ENCODE measurements around the gene SNX12. TPM values are rescaled to one million over a fixed set of nuclear protein-coding genes. Genes with fewer than 3 reads are reported as not detected.
"Not testable (repeated sequence)": the region's sequence is repeated elsewhere in the genome, so short reads cannot be mapped to it uniquely, and the experiment has no call there.

Gene SNX12
- total RNA-seq, 1 experiment from 2014 or later: 69.4 TPM

GRCh38 chrX:71052721-71053120 lies 15.4 kb downstream of the SNX12 start (continued):
- TF ChIP-seq ZSCAN18 (CRISPR knock-in tag; IDR thresholded peaks at IDR 0.05) (no peak), SMAD4 (CRISPR knock-in tag; IDR thresholded peaks at IDR 0.05) (no peak)

GRCh38 chrX:71047891-71048290 lies 20.2 kb downstream of the SNX12 start:
- DNase-seq (ENCODE audit: low spot score); H3K9me3 Mint-ChIP-seq; H3K27ac Mint-ChIP-seq; POLR2A ChIA-PET; CTCF ChIA-PET; H3K4me1 Mint-ChIP-seq; H3K27me3 Mint-ChIP-seq (ENCODE audit: low read depth); H3K4me3 Mint-ChIP-seq; ATAC-seq; H3K36me3 Mint-ChIP-seq: not testable (repeated sequence)

GRCh38 chrX:71017396-71017939 lies 50.7 kb downstream of the SNX12 start:
- Mint-ChIP-seq H3K4me1 (peaks cover 4% of the 10 kb centered on the region), H3K9me3 (no peaks in the 10 kb centered on the region), H3K27me3 (ENCODE audit: low read depth) (no peaks in the 10 kb centered on the region; the same call in 1 of the 2 replicates), H3K36me3 (no peaks in the 10 kb centered on the region), H3K4me3 (no peak overlapping the region), H3K27ac (no peak overlapping the region)
- ChIA-PET POLR2A (no interaction called here), CTCF (no interaction called here)
- DNase-seq (ENCODE audit: low spot score) (no peak), ATAC-seq (no peak)
- TF ChIP-seq ZNF121 (CRISPR knock-in tag; IDR thresholded peaks at IDR 0.05): no peak

Other genes with a start within 250 kb of the SNX12 start
- gene TEX11, start 159.6 kb downstream of the SNX12 start, total RNA-seq (2021): 0.18 to 0.31 TPM (median 0.23 TPM) in 3 replicates
- 131 to 164 TPM (median 134 TPM) in 3 replicates for gene SLC7A3, start 137.2 kb downstream of the SNX12 start, total RNA-seq (2021)
- gene FOXO4, start 27.5 kb upstream of the SNX12 start, total RNA-seq (2021): 35.3 to 48.3 TPM (median 37.0 TPM) in 3 replicates
- not detected in 3 replicates for gene CXorf65, start 38.4 kb upstream of the SNX12 start, total RNA-seq (2021)
- gene IL2RG, start 43.2 kb upstream of the SNX12 start, total RNA-seq (2021): 0.37 to 1.2 TPM (median 0.94 TPM) in 3 replicates
- gene MED12, start 50.3 kb upstream of the SNX12 start, total RNA-seq (2021): 35.6 to 38.4 TPM (median 37.0 TPM) in 3 replicates
- gene NLGN3, start 76.5 kb upstream of the SNX12 start, total RNA-seq (2021): 10.6 to 11.7 TPM (median 10.8 TPM) in 3 replicates
- gene GJB1, start 154.9 kb upstream of the SNX12 start, total RNA-seq (2021): 0.14 to 0.21 TPM (median 0.17 TPM) in 3 replicates
- gene ZMYM3, start 185.8 kb upstream of the SNX12 start, total RNA-seq (2021): 77.5 to 91.2 TPM (median 87.4 TPM) in 3 replicates
- 665 to 706 TPM (median 674 TPM) in 3 replicates for gene NONO, start 215.3 kb upstream of the SNX12 start, total RNA-seq (2021)
- gene ITGB1BP2, start 233.4 kb upstream of the SNX12 start, total RNA-seq (2021): 5.8 to 6.8 TPM (median 6.1 TPM) in 3 replicates